Body of pancreas (tissue), 4 donors: Measurements from ENCODE around the gene LDLRAD1. TPM values are rescaled to one million over a fixed set of nuclear protein-coding genes. Genes with fewer than 3 reads are reported as not detected.
"Not testable (repeated sequence)": the region's sequence is repeated elsewhere in the genome, so short reads cannot be mapped to it uniquely, and the experiment has no call there.

Source experiments
- ATAC-seq: fragments of 150-250 bp; one replicate; pipeline ENCODE4 v1.9.1; 2016
- DNase-seq, 4 donors: peaks; one replicate each; pipeline ENCODE4 v3.0.0-alpha.2; 2019
- H3K27ac ChIP-seq, 4 donors: fragments of 200-600 bp; sonication (generic); 1 replicate in 3 of 4; 2 replicates in 1 of 4; pipeline versions ENCODE4 v1.5.1 to v1.6.1; 2016 to 2019; ENCODE audit warnings: mild to moderate bottlenecking in 1 of 4, mixed read lengths in 1 of 4, moderate library complexity in 1 of 4
- H3K27me3 ChIP-seq, 2 donors: fragments of 200-600 bp; sonication (generic); one replicate each; pipeline ENCODE4 v1.6.0; 2016; ENCODE audit warnings: mild to moderate bottlenecking in 1 of 2
- H3K36me3 ChIP-seq, 2 donors: fragments of 200-600 bp; sonication (generic); replicated peaks in 1 of 2; 2 replicates each; pipeline ENCODE4 v1.5.1; 2016; ENCODE audit warnings: low read depth in 2 of 2; ENCODE audit not compliant: insufficient read depth in 1 of 2
- H3K4me1 ChIP-seq: fragments of 200-600 bp; sonication (generic); one replicate; pipeline ENCODE4 v1.6.0; 2016
- H3K4me3 ChIP-seq, 2 donors: fragments of 200-600 bp; sonication (generic); 1 replicate in 1 of 2; 2 replicates in 1 of 2; pipeline ENCODE4 v1.5.1; 2016 to 2019
- H3K9me3 ChIP-seq, 3 donors: fragments of 200-600 bp; sonication (generic); 1 replicate in 2 of 3; 2 replicates in 1 of 3; pipeline ENCODE4 v1.5.1; 2016
- CTCF ChIP-seq, 7 experiments: fragments of 450-650 bp in 4 of 7; fragments of 200-600 bp in 3 of 7; sonication (generic) in 3 of 7; IDR thresholded peaks; one replicate each; pipeline ENCODE4 v1.5.1; 2016 to 2019; ENCODE audit warnings: antibody characterized with exemption in 7 of 7
- POLR2A ChIP-seq, 3 donors: fragments of 450-650 bp; IDR thresholded peaks; one replicate each; pipeline ENCODE4 v1.6.1; 2016; ENCODE audit warnings: antibody characterized with exemption in 3 of 3, mild to moderate bottlenecking in 2 of 3
- WGBS, 2 donors: methylation state at CpG; one replicate each; pipeline ENCODE4 v1.1.5; 2017; 5-methylcytosine and 5-hydroxymethylcytosine counted together
- intact Hi-C: fragments of 100-400 bp; cut with DNase I; formaldehyde crosslinking; loops from one replicate; pipeline ENCODE4 v1.15.1; 2023
- total RNA-seq, 2 donors: library from RNA; depleted of rRNA; stranded (reverse); fragments of >200 nt; gene quantifications; one replicate each; pipeline ENCODE4 v1.1.0, GENCODE V29; 2016

LDLRAD1 gene
- total RNA-seq, 2 donors from 2014 or later, result not detected

- H3K4me1 ChIP-seq, result no peaks in the 10 kb centered on the region
- no peaks in the 10 kb centered on the region for H3K27me3 ChIP-seq
- H3K9me3 ChIP-seq, result no peaks in the 10 kb centered on the region
- peaks cover 13 to 40% of the 10 kb centered on the region in 2 donors for H3K36me3 ChIP-seq
- TF ChIP-seq CTCF (IDR thresholded peaks at IDR 0.05), result no peak
- no peak for TF ChIP-seq POLR2A (IDR thresholded peaks at IDR 0.05)
- no peak overlapping the region for H3K27ac ChIP-seq
- intact Hi-C loops, result loop anchor here (10.0 kb wide), 1 partner anchor 63 kb away; no protein-coding TSS in a partner anchor
- H3K4me3 ChIP-seq, result no peak overlapping the region
- no peak for DNase-seq
- no peak for ATAC-seq
These were observed 19.5 kb upstream of the LDLRAD1 start for GRCh38 chr1:54037476-54037875.

- Histone ChIP-seq H3K4me1 (peaks cover 5% of the 10 kb centered on the region), H3K27me3 (no peaks in the 10 kb centered on the region), H3K4me3 (no peak overlapping the region), H3K9me3 (no peaks in the 10 kb centered on the region), H3K27ac (peak overlapping the region in 1 of 4 donors; percentile 53), H3K36me3 (peaks cover 0 to 7% of the 10 kb centered on the region in 2 donors)
- intact Hi-C loops, result no loop called here
- ATAC-seq (no peak), DNase-seq (no peak)
- TF ChIP-seq POLR2A (IDR thresholded peaks at IDR 0.05) (no peak), CTCF (IDR thresholded peaks at IDR 0.05) (no peak)
- 84 to 85% methylated on average over 3 of the region's 3 CpGs for WGBS, 2 donors
These were observed 10.6 kb upstream of the LDLRAD1 start for GRCh38 chr1:54028306-54029251.

DNA sequence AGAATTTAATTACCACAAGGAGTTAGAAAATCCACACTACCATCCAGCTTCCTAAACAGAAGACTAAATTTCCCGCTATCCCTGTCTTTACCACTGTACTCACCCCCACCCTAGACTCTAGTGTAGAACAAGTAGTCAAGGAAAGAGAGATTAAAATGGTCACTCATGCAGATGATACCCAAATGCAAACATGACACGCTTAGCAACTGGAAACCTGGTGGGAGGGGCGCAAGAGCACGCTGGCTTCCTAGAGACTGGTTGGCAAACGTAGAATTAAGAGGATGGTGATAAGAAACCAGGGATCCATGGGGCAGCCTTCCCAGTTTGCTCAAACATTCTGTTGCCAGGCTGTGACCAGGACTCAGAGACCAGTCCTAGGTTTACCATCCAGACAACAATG lies 9.9 kb upstream of the LDLRAD1 start:
- Histone ChIP-seq H3K27ac (peak overlapping the region in 1 of 4 donors; percentile 11), H3K4me3 (no peak overlapping the region), H3K9me3 (no peaks in the 10 kb centered on the region), H3K27me3 (no peaks in the 10 kb centered on the region), H3K36me3 (peaks cover 0 to 4% of the 10 kb centered on the region in 2 donors), H3K4me1 (peaks cover 5% of the 10 kb centered on the region)
- intact Hi-C loops, result no loop called here
- 64 to 73% methylated on average over 5 of the region's 5 CpGs for WGBS, 2 donors
- DNase-seq, result peak in 2 of 4 donors; percentile 29 to 35
- no peak for ATAC-seq
- TF ChIP-seq CTCF (IDR thresholded peaks at IDR 0.05) (no peak), POLR2A (IDR thresholded peaks at IDR 0.05) (no peak)

DNA sequence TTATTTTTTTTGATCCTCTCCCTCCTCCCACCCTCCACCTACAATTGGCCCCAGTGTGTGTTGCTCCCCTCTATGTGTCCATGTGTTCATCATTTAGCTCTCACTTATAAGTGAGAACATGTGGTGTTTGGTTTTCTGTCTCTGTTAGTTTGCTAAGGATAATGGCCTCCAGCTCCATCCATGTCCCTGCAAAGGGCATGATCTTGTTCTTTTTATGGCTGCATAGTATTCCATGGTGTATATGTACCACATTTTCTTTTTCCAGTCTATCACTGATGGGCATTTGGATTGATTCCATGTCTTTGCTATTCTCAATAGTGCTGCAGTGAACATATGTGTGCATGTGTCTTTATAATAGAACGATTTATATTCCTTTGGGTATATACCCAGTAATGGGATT lies 6.8 kb upstream of the LDLRAD1 start:
- DNase-seq, H3K27me3 ChIP-seq, H3K4me1 ChIP-seq, ATAC-seq, H3K4me3 ChIP-seq, intact Hi-C loops, H3K36me3 ChIP-seq, H3K27ac ChIP-seq, H3K9me3 ChIP-seq: not testable (repeated sequence)
- WGBS, 2 donors, result 71 to 83% methylated on average over 1 of the region's 1 CpG

DNA sequence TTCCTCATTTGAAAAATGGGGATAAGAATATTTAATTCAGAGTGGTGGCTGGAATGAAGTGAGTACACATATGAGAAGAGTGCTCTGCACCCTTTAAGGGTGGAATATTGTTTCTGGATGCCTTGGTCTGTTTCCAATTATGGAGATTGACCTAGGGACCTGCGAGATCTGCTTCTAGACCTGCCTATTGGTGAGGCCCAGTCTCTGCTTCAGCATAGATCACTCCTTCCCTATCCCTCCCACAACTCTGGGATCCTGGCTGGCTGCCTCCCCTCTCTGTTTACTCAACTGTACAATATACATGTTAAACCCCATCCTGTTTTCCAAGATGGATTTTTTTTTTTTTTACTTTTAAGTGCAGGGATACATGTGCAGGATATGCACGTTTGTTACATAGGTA lies 6.4 kb upstream of the LDLRAD1 start:
- no peak for DNase-seq
- ATAC-seq, result no peak
- Histone ChIP-seq H3K4me3 (no peak overlapping the region), H3K9me3 (no peaks in the 10 kb centered on the region), H3K36me3 (no peaks in the 10 kb centered on the region), H3K27me3 (no peaks in the 10 kb centered on the region), H3K27ac (no peak overlapping the region), H3K4me1 (peaks cover 5% of the 10 kb centered on the region)
- intact Hi-C loops, result no loop called here
- no peak for TF ChIP-seq POLR2A (IDR thresholded peaks at IDR 0.05)
- TF ChIP-seq CTCF (IDR thresholded peaks at IDR 0.05), result no peak
- 75 to 87% methylated on average over 2 of the region's 2 CpGs for WGBS, 2 donors

DNA sequence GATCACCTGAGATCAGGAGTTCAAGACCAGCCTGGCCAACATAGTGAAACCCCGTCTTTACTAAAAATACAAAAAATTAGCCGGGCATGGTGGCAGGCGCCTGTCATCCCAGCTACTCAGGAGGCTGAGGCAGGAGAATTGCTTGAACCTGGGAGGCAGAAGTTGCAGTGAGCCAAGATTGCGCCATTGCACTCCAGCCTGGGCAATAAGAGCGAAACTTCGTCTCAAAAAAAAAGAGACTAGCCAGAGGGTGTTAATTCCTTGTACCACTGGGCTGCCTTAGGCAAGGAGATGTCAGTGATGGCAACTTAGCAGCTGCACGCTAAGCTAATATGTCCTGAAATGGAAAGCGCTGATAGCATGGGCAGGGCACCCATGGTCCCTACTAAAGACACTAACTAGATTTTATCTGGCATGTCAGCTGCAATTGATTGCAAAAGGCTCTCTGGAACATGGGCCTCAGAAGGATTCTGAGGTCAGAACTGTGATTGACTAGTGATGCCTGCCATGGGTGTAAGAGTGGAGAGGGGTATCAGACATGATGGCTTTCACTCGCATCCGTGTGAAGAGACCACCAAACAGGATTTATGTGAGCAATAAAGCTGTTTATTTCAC lies 1.7 kb upstream of the LDLRAD1 start:
- ATAC-seq, DNase-seq, intact Hi-C loops, H3K27ac ChIP-seq, H3K4me3 ChIP-seq, H3K4me1 ChIP-seq, H3K36me3 ChIP-seq, H3K27me3 ChIP-seq, H3K9me3 ChIP-seq: not testable (repeated sequence)
- WGBS, 2 donors, result 86 to 87% methylated on average over 10 of the region's 10 CpGs
